Right kidney (tissue), 1 donor: ENCODE measurements around the gene C19orf85.
"Not testable (repeated sequence)": the region's sequence is repeated elsewhere in the genome, so short reads cannot be mapped to it uniquely, and the experiment has no call there.

ENCODE experiments used
- DNase-seq: peaks from one replicate; pipeline ENCODE4 v3.0.0-alpha.2; 2016

C19orf85 gene

DNA sequence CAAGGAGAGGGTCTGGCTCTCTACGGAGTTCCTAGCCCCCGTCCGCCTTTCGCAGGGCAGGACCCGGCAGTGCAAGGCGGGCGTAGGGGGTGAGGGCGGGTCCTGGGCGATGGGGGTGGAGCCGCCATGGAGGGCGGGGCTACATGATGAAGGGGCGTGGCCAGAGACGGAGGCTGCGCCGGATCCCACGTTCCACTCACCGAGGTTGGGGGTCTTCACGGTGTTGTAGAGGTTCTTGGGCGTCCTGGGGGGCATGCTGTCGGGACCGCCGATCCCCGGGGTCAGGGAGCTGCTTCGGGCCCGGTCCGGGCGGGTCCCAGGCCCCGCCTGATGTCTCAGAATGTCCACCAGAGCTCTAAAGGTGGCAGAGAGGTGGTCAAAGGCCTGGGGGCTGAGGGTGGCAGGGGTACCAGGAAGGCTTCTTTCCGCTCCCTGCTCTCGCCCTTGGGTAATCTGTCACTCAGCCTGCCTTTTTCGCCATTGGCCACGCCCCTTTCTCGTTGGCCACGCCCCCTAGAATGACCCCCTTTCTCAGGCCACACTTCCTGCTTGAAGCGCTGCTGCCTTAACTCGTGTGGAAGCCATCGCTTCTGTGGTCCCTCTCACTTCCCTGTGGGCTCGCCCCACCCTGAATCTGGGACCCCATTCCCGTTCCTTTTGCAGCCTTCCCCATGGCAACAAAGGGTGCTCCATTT lies 24.0 kb downstream of the C19orf85 start:
- DNase-seq = no peak

DNA sequence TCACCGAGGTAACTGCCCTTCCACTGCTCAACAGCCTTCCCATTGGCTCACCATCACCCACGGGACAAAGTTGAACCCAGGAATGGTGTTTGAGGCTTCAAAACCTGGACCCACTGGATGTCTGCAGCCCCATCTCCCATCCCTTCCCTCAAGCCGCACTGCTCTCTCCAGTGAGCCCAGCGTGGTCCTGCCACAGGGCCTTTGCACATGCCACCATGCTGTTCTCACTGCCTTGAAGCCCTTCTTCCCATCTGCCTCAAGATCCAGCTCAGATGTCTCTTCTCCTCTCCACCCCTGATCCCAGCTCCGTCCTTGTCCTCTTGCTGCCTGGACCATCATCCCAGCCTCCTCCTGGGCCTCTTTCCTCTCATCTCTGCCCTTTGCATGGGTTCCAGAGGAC lies 25.5 kb downstream of the C19orf85 start:
- DNase-seq = no peak

- DNase-seq = peak; percentile 53
These were observed 27.1 kb downstream of the C19orf85 start for GRCh38 chr19:55437410-55437809.

DNA sequence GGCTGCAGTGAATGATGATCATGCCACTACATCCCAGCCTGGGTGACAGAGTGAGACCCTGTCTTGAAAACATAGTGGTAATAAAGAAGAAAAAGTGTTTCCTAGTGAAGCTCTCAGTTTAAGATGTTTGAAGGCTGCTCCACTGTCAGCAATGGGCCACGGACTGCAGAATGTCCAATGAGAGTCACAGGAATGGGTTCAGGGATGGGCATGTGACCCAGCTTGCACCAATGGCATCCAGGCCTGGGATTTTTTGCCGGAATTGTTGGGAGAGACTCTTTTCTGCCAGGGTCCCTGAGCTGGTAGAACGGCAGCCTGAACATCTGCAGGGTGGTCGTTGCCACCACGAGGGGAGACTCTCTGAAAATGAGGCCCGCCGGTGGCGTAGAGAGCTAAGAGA lies 27.7 kb downstream of the C19orf85 start:
- no peak for DNase-seq

GRCh38 chr19:55435020-55435419 lies 29.5 kb downstream of the C19orf85 start:
- no peak for DNase-seq

DNA sequence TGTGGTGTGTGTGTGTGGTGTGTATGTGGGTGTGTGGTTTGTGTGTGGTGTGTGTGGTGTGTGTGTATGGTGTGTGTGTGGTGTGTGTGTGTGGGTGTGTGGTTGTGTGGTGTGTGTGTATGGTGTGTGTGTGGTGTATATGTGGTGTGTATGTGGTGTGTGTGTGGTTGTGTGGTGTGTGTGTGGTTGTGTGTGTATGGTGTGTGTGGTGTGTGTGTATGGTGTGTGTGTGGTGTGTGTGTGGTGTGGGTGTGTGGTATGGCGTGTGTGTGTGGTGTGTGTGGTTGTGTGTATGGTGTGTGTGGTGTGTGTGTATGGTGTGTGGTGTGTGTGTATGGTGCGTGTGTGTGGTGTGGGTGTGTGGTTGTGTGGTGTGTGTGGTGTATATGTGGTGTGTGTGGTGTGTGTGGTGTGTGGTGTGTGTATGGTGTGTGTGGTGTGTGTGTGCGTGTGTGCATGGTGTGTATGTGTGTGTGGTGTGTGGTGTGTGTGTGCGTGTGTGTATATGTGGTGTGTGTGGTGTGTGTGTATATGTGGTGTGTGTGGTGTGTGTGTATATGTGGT lies 30.1 kb downstream of the C19orf85 start:
- DNase-seq = no peak

GRCh38 chr19:55433292-55433691 lies 31.3 kb downstream of the C19orf85 start:
- no peak for DNase-seq

DNA sequence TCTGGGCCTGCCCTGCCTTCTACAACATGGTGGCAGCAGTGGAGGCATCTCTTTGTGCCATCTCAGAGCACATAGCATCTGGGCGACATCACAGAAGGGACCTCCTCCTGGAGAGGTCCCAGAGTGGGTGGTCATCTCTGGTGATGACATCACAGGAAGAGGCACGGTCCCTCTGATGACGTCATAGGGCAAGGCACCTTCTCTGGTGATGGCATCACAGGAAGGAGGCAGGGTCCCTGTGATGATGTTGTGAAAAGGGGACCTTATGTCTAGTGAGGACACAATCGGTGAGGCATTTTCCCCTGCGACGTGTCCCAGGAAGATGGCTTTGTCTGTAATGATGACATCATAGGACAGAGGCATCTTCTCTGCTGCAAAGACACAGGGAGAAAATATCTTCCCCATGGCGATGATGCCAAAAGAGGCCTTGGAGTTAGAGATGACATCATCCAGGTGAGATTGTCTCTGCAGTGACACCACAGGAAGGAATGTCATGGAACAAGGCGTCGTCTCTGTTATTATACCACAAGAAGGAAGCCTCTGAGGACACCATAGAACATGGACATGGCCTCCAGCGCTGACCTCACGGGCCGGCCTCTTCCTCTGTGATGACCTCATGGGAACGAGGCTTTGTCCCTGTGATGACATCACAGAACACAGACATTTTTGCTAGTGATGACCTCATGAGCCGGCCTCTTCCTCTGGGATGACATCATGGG lies 32.2 kb downstream of the C19orf85 start:
- no peak for DNase-seq

- DNase-seq = no peak
These were observed 33.4 kb downstream of the C19orf85 start for GRCh38 chr19:55431183-55431582.

GRCh38 chr19:55426042-55426441 lies 38.5 kb downstream of the C19orf85 start:
- DNase-seq = no peak

DNA sequence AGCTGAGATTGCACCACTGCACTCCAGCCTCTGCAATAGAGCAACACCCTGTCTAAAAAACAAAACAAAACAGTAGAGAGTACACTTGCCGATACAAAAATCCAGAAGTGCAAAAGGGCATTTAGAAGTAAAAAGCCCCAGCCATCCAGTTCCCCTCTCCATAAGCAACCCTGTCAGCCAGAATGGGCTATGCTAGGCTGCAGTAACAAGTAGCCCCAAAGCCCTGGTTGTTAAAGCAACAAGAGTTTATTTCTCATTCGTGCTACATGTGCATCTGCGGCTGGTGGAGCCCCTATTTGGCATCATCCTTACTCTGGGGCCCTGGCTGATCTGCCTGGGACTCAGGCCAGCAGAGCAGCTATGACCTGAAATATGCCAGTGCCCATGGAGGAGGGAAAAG lies 40.0 kb downstream of the C19orf85 start:
- no peak for DNase-seq

DNA sequence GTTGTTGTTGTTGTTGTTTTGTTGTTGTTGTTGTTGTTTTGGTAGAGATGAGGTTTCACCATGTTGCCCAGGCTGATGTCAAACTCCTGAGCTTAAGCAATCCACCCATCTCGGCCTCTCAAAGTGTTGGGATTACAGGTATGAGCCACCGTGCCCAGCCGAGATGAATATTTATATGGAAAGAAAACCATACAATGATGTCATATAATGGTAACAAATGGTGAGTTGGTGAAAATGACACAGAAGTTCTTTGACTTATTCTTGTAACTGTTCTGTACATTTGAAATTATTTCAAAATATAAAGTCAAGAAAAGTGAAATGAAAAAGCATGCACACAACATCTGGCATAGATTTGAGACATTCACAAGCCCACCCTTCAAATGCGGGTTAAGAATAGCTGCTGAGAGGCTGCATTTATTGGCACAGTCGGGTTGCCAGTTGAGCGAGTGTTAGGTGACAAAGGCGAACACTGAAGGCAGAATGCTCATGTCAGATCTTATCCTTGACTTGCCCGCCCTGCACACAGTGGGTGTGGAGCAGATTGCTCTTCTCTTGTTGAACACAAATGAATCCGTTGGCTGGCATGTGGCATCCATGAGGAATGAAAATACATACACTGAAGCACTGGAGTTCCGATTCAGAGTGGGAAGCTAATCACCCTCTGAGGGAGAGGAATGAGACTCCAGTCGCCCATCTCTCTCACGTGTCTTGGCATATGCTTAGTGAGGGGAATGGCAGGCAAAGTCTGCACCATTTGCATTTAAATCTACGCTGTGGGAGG lies 41.1 kb downstream of the C19orf85 start:
- DNase-seq = no peak

DNA sequence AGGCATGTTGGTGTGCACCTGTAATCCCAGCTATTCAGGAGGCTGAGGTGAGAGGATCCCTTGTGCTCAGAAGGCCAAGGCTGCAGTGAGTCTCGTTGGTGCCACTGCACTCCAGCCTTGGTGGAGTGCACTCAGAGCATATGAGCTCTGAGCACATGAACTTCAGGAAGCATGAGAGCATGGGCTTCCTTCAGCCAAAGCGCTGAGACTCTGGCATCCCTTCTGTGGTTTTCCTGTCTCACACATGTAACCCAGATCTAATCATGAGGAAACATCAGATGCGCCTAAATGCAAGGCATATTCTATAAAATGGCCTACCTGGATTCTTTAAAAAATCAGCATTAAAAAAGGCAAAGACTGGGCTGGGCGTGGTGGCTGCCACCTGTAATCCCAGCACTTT lies 43.3 kb downstream of the C19orf85 start:
- not testable (repeated sequence) for DNase-seq

- no peak for DNase-seq
These were observed 44.8 kb downstream of the C19orf85 start for GRCh38 chr19:55419624-55420236.

DNA sequence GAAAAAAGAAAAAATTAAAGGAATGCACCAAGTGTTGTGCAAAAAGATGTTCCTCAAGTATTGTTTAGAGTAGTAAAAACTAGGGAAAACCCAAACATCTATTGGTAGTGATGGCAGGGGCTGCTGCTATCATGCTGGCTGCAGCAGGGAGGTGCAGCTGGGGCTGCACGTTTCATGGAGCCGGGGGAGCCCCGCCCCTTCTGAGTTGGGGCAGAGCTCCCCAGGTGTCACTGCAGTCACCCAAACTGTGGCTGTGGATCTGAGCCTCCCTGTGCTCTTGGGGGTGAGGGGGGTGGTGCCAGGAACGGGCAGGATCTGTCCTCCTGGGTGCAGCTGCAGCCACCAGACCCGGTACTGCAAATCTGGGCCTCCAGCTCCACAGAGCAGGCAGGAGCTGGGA lies 45.4 kb downstream of the C19orf85 start:
- no peak for DNase-seq

- DNase-seq = peak; percentile 55
These were observed 46.4 kb downstream of the C19orf85 start for GRCh38 chr19:55418185-55418584.
